Midbrain (tissue), 1 donor: ENCODE results near the gene PYGB.
"Not testable (repeated sequence)": the region's sequence is repeated elsewhere in the genome, so short reads cannot be mapped to it uniquely, and the experiment has no call there.

Experiments used
- DNase-seq: peaks from one replicate; lab custom pipeline; 2025; lab: John Stamatoyannopoulos, UW

The PYGB gene

DNA sequence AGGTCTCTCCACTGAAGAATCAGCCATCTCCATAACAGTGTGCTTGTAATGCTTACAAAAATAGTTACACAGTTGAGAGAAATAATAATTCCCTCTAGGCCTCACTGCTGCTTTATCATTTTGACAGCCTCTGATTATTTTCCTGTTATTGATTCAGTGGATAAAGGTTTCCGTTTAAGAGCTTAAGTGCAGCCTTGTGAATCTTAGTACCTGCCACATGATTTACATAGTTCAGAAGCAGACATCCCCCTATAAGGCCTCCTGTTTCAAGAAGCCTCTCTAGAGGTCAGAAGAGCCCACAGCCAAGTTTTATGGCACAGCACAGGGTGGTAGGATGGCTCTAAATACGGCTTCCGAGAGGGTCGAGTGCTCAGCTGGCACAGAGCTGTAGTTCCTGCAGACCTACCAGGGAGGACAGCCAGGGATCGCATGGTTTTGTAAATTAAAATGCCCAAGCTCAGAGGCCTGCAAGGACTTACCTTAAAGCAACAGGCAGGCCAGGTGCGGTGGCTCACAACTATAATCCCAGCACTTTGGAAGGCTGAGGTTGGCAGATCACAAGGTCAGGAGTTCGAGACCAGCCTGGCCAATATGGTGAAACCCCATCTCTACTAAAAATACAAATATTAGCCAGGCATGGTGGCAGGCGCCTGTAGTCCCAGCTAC is 17.6 kb upstream of the PYGB start:
- no peak for DNase-seq

DNA sequence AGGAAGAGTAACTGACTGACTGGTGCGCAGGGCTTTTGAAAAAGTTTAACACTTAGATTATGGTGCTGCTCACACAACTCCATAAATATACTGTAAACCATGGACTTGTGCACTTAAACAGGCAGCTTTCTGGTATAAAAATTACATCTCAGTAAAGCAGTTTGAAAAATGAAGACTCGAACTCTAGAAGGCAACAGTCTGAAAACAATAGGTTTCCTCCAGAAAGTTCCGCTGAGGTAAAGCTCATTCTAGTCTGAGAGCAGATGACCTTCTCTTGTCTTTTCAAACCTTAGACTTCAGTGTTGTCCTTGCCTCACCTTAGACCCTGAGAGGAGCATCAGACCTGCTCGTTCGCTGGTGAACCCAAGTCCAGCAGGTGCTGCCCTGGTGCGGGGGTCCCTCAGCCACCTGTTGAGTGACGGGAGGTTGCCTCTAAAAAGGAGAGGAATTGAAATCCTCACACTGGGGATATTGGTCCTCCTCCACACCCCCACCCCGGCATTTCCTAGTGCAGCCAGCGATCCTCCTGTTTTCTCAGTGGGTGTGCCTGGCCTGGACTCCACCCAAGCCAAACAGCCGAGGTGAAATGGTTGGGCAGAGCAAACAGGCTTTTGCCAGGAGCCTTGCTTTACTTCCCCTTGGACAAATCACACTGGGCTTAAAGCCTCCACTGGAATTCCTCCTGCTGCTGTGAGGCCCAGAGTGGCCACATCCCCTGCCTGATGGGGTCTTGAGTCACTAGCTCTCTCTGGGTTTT is 14.7 kb upstream of the PYGB start:
- no peak for DNase-seq

DNA sequence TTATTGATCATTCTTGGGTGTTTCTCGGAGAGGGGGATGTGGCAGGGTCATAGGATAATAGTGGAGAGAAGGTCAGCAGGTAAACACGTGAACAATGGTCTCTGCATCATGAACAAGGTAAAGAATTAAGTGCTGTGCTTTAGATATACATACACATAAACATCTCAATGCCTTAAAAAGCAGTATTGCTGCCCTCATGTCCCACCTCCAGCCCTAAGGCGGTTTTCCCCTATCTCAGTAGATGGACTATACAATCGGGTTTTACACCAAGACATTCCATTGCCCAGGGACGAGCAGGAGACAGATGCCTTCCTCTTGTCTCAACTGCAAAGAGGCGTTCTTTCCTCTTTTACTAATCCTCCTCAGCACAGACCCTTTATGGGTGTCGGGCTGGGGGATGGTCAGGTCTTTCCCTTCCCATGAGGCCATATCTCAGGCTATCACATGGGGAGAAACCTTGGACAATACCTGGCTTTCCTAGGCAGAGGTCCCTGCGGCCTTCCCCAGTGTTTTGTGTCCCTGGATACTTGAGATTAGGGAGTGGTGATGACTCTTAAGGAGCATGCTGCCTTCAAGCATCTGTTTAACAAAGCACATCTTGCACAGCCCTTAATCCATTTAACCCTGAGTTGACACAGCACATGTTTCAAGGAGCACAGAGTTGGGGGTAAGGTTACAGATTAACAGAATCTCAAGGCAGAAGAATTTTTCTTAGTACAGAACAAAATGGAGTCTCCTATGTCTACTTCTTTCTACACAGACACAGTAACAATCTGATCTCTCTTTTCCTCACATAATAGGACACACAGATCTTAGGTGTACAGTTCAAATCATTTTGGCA is 13.7 kb upstream of the PYGB start:
- DNase-seq = not testable (repeated sequence)

DNA sequence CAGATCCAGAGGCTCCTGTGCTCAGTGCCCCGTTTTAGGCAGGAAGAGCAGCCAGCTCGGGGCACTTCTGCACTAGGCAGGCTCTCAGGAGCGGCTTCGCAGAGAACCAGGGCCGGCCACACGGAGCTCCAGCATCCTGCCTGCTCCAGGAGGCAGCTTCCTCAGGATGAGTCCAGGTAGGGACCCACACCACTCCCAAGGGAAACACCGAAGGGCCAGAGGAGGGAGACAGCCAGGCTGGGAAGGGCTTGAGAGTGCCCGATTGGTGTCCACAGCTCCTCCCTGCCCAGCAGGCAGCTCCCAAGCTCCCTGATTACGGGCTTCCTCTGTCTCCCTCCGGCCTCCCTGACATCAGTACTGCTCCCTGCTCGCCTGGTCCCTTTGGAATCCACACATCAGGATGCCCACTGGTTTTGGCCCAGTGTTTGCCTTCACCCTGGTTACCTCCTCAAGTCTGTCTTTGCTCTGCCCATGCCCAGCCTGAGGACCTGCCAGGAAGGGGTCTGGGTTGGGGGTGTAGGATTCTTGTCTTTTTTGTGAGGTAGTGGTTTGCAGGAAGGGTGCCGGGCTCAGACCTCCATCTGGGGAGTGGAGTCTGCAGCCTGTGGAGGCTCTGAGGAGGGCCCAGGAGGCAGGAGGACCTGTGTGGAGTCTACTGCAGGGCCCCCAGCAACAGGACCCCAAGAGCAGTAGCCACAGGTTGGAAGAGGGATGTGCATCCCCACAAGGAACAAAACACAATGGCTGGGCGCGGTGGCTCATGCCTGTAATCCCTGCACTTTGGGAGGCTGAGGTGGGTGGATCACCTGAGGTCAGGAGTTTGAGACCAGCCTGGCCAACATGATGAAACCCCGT is 11.2 kb upstream of the PYGB start:
- no peak for DNase-seq

DNA sequence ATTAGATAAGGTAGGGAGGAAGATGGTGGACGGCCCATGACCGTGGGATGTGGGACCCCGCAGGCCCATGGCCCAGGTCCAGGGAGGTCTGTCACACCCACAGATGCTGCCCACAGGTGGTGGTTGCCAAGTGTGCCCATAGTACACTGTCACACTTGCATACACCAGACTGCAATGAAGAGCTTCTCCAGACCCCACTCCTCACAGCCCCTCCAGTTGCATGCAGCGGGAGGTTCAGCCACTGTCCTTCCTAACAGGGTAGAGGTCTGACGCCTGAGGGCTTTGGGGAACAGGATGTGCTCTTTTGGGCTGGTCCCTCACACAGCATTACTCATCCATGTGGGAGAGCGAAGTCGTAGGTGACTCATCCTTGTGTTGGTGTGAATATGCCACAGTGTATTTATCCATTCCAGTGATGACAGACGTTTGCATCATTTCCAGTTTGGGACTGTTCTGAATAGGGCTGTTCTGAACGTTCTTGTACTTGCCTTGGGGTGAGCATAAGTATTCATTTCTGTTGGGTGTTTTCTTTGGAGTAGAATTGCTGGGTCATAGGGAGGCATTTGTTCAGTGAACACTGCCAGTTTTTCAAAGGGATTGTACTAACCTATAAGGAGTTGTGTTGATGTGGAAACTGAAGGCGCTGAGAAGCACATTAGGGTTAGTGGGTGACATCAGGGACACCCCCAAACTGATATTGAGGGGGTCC is 10.1 kb upstream of the PYGB start:
- no peak for DNase-seq

DNA sequence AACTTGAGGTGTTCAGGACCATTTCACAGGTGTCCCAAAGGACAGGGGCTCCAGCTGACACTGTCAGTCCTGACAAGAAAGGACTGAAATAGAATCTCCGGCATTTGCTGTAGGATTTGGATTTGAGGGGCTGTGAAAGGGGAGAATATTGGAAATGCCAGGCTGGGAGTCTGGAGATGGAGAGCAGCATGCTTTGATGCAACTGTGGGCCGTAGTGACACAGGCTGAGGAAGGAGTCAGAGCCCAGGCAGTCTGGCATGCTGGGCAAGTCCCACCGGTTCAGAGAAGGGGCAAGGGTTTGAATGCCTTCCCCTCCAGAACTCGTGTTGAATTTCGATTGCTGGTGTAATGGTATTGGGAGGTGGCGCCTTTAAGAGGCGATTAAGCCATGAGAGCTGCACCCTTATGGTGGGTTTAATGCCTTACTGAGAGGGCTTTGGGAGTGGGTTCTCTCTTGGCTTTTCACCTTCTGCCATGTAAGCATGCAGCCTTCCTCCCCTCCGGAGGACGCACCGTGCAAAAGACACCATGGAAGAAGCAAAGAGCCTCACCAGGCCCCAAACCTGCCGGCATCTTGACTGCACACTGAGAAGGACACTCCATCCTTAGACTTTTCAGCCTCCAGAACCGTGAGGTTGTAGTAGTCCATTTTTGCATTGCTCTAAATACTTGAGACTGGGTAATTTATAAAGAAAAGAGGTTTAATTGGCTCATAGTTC is 9.4 kb upstream of the PYGB start:
- DNase-seq = no peak

DNA sequence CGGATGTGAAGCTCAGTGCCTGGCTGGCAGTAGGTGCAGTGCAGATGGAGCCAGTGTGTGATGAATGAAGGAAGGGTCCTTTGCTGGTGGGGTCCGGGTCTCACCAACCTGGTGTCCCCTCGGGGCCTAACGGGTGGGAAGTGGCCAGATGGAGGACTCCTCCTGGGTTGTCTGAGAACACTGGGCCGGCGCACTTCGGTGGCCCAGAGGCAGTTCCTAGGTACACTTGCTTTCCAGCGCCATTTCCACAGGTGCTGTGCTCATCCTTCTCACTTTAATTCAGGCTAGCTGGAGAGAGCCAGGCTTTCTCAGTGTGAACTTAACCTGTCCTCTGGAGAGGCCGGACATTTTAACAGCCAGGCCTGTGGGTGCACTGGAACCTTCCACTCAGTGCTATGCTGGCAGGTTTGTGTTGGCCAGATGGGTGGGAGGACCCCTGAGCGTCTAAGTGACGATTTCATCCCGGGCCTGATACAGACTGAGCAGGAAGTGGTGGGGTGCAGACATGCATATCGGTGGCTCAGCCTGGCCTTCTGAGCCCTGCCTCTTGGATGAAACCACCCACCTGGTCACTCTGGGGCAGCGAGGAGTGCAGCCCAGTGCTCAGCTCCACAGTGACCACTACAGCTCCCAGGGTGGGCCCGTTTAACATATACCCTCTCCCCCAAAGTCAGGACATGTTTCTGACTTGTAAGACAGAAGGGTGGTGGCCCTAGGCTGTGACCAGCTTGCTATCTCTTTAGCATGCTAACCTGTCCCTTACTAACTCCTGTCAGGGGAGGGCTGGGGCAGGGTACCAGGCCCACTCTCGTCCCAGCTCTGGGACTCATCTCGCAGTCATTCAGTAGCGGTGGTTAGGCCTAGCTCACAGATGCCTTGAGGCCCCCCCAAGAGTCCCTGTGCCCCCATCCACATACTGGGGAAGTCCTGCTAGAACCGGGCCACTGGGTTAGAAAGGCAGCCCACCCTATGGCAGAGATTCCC is 8.2 kb upstream of the PYGB start:
- no peak for DNase-seq

DNA sequence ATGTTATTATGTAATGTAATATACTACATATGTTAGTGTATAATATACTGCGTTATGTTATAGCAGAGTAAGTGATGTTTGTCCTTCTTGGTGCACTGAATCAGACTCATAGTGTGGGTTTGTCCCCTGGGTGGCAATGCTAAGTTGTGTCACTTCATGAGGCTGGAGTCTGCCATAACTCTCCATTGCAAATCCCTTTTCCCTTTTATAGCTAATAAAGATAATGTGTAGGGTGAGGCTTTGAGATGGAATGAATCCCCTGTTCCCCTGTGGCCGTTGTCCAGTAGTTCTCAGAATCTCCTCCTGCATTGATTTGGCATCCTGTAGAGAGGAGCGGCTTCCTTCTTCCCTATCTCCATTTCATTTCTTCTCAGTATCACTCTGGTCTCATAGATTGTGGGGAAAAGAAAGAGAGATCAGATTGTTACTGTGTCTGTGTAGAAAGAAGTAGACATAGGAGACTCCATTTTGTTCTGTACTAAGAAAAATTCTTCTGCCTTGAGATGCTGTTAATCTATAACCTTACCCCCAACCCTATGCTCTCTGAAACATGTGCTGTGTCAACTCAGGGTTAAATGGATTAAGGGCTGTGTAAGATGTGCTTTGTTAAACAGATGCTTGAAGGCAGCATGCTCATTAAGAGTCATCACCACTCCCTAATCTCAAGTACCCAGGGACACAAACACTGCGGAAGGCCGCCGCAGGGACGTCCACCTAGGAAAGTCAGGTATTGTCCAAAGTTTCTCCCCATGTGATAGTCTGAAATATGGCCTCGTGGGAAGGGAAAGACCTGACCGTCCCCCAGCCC is 6.8 kb upstream of the PYGB start:
- DNase-seq = not testable (repeated sequence)

DNA sequence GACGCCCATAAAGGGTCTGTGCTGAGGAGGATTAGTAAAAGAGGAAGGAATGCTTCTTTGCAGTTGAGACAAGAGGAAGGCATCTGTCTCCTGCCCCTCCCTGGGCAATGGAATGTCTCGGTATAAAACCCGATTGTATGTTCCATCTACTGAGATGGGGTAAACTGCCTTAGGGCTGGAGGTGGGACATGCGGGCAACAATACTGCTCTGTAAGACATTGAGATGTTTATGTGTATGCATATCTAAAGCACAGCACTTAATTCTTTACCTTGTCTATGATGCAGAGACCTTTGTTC is 6.3 kb upstream of the PYGB start:
- DNase-seq = not testable (repeated sequence)

DNA sequence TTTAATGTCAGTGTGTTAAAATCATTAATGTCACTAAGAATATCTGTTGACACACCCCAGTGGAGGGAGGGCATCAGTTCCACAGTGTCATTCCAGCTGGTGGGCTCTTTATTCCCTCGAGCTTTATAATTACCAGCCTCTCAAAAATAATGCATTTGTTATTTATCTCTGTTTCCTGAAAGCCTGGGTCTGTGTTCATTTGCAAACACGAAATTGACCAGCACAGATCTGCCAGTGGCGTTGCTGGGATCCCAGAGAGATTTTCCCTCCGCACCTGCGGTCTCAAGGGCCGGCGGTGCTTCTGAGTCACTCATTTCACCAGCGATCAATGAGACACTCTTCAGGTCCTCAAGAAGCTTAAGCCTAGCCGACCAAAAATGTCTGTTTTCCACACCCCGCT is 5.7 kb upstream of the PYGB start:
- no peak for DNase-seq

DNA sequence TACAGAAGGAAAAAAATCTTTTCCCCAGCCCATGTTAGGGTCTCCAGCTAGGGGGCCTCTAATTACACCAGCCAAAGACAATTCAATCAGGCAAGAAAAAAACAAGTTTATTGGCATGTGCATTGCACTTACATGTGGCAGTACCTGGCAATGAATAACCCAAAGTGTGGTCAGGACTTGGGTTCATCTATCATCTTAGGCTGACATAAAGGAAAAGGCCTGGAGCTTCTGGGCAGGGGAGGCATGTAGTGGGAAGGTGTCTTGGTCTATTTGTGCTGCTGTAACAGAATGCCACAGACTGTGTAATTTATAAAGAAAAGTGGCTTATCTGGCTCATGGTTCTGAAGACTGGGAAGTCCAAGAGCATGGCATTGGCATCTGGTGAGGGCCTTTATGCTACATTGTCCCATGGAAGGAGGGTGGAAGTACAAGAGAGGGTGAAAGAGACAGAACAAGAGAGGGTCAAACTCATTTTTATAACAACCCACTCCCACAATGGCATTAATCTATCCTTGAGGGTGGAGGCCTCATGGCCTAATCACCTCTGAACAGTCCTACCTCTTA is 4.4 kb upstream of the PYGB start:
- DNase-seq = no peak

DNA sequence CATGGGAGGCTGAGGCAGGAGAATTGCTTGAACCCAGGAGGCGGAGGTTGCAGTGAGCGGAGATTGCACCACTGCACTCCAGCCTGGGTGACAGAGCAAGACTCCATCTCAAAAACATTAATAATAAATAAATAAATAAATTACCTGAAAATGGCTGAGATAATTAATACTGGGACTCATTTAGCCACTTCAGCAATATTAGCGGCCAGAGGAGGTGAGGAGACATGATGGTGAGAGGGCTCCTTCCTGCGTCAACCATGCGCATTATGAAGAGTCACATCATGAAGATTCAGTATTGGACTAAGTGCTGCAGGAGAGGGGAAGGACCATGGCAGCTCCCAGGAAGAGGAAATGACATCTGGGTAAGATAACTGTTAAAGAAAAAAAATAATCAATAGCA is 2.9 kb upstream of the PYGB start:
- DNase-seq = no peak

DNA sequence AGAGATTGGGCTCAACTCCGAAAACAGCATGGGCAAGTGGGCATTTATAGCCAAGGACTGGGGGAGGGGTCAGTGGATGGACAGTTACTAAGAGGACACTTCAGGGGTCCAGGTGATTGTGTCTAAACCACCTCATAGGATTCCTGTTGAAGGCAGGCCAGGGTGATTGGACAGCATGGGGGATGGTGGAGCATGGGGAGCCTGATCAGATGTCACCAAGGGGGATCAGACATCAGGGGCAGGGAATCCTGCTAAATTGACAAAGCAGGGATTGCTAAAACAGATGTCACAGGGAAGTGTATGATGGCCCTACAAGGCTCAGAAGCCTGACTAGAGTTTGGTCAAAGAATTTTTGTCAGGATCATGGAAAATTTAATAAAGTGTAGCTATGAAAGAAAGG is 2.4 kb upstream of the PYGB start:
- no peak for DNase-seq

DNA sequence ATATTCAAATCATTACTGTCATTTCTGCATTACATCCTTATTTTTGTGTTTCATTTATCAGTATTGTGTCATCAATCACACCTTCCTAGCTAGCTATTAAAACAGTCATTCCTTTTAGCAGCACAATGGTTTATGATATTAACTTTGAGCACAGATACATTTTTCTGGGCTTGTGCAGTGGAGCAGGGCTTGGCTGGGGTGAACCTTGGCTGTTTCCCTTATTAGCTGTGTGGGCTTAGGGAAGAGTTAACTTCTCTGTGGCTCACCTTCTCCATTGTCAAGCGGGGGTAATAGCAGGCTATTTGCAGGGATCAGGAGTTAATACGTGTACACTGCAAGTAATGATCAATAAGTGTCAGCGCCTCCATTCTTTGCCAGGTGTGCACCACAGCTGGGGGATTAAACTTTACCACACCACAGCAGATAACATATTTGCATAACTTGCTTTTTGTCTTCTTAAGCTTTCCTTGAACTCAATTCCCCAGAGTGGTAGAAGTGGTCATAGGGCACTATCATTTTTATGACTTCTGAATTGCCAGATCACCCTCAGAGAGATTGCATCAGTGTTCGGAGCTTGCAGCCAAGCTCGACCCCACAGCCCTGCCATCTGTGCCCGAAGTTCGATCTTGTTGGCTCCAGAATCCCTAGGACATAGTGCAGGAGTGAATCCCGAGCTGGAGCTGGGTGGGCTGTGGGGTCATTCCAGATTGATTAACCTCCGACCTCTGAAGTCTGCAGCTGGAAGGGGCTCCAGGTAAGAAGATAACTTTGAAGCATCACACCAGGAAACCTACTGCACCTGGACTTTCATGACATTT is 1.5 kb upstream of the PYGB start:
- DNase-seq = no peak

DNA sequence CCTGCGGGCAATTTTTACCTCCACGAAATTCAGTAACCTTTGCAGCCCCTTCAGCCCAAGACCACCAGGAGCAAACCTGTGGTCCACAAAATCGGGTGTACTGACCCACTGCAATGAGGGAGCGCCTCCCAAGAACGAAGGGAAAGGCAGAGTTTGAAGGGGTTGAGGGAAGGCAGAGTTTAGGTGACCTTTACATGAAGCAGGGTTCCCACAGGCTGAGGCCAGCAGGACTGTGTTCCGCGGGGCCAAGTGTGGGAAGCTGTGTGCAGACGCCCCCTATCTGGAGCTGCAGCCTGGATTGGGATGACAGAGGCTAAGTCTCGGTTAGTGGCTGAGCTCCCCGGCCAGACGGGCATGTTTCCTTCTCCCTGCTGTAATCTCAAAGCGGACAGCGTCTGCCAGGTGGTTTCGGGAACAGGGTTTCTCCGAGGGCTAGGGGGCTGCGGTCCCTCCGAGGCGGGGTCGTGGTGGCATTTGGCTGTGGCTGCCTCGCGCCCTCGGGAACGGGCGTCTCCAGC is 826 bp upstream of the PYGB start:
- DNase-seq = peak; percentile 59

DNA sequence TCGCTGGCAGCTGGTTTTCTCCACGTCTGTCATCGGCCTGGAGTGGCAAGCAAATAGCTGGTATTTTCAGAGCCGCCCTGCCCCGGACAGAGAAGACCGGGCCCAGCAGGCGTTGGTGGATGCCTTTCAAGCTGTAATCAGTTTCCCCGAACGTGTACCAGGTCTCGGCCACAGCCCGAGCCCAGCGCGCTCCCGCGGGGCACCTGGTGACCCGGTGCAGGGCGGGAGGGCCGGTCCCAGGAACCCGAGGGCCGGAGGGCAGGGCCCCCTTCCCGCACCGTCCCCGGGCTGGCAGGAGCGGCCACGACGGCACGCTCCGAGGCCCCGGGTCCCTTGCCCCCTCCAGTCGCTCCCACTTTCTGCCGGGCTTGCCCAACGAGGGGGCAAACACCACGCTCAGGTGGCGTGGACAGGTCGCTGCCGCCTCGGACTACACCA is 348 bp upstream of the PYGB start:
- no peak for DNase-seq

DNA sequence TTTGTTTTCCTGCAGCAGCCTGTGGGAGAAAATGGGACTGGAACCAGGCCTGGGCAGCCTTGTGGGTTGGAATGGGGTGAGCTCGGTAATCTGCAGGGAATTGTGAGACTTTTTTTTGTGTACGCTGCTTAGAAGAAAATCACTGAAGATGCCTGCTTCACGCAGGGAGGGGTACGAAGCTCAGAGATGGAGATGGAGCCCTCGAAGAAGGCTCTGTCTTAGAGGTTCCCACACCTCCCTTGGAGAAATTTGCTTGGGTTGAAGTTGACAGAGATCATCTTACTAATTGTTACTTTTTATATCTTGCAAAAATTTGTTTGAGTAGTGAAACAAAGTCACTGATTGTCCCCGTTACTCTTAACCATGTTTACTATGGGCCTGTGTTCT is 894 bp downstream of the PYGB start:
- DNase-seq = no peak
